ENCODE data around the gene DNAH6. TPM values are rescaled to one million over a fixed set of nuclear protein-coding genes. Genes with fewer than 3 reads are reported as not detected.
A peak's percentile ranks its signal among the peaks of the same experiment; 100 is the strongest.

The DNAH6 gene
- total RNA-seq, 6 experiments from 2014 or later: 0.66 to 2.3 (median 1.3) TPM

DNA sequence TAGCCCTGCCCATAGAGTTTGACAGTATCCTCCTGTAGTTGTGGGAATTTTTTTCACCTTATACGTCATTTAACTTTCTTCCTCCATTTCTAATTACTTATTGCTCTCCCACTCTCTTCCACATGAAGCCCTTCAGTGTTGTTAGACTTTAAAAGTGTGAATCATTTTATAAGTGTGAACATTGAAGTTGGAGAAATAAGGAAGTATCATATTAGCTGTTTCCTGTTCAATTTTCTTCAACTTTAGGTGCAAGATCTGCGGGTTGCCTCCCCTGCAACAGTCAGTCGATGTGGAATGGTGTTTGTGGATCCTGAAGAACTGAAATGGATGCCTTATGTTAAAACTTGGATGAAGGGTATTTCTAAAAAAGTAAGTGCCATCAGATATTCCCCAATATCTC is 138.1 kb downstream of the DNAH6 start:
- no peak overlapping the region for H3K4me3 ChIP-seq
- DNase-seq (no peak), ATAC-seq (no peak)
- H3K27ac ChIP-seq: no peak overlapping the region
- WGBS (ENCODE audit: insufficient coverage, low coverage, low lambda C conversion rate, missing lambda C conversion rate): 72% methylated on average over 3 of the region's 3 CpGs
- no peaks in the 10 kb centered on the region for H3K9me3 ChIP-seq
- H3K36me3 ChIP-seq: no peaks in the 10 kb centered on the region
- H3K27me3 ChIP-seq: no peaks in the 10 kb centered on the region
- intact Hi-C loops (cut with DNase I): loop anchor here in 1 of 2 donors (10.0 kb wide), 1 partner anchor 150 kb away; no protein-coding TSS in a partner anchor
- TF ChIP-seq POLR2A (IDR thresholded peaks at IDR 0.05): no peak
- TF ChIP-seq, protein P1, sequence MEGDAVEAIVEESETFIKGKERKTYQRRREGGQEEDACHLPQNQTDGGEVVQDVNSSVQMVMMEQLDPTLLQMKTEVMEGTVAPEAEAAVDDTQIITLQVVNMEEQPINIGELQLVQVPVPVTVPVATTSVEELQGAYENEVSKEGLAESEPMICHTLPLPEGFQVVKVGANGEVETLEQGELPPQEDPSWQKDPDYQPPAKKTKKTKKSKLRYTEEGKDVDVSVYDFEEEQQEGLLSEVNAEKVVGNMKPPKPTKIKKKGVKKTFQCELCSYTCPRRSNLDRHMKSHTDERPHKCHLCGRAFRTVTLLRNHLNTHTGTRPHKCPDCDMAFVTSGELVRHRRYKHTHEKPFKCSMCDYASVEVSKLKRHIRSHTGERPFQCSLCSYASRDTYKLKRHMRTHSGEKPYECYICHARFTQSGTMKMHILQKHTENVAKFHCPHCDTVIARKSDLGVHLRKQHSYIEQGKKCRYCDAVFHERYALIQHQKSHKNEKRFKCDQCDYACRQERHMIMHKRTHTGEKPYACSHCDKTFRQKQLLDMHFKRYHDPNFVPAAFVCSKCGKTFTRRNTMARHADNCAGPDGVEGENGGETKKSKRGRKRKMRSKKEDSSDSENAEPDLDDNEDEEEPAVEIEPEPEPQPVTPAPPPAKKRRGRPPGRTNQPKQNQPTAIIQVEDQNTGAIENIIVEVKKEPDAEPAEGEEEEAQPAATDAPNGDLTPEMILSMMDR (IDR thresholded peaks at IDR 0.05): no peak
- no peaks in the 10 kb centered on the region for H3K4me1 ChIP-seq

DNA sequence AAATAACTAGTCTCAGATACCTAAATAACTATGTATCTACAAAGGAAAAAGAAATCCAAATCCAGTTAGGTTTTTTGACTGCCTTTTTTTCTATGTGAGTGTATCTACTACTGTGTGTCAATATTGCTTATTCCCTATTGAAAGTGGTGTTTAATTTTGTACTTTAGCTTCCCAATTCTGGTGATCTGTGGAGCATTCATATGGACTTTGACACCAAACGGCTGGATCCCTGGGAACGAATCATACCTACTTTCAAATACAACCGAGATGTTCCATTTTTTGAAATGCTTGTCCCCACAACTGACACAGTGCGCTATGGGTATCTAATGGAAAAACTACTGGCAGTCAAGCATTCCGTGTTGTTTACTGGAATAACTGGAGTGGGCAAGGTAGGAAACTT is 152.8 kb downstream of the DNAH6 start:
- peak in 1 of 3 donors; percentile 56 for DNase-seq
- no peaks in the 10 kb centered on the region for H3K36me3 ChIP-seq
- peaks cover 0 to 4% (median 0%) of the 10 kb centered on the region in 4 donors for H3K4me1 ChIP-seq
- 36% methylated on average over 5 of the region's 5 CpGs for WGBS (ENCODE audit: insufficient coverage, low coverage, low lambda C conversion rate, missing lambda C conversion rate)
- no peaks in the 10 kb centered on the region for H3K9me3 ChIP-seq
- H3K27me3 ChIP-seq: no peaks in the 10 kb centered on the region
- intact Hi-C loops (cut with DNase I): no loop called here
- H3K4me3 ChIP-seq: peak overlapping the region in 1 of 3 donors; percentile 23
- ATAC-seq: peak; percentile 84 to 97 (median 94)
- no peak for TF ChIP-seq POLR2A (IDR thresholded peaks at IDR 0.05)
- TF ChIP-seq, protein P1 (IDR thresholded peaks at IDR 0.05): no peak
- H3K27ac ChIP-seq: peak overlapping the region in 1 of 3 donors; percentile 21

DNA sequence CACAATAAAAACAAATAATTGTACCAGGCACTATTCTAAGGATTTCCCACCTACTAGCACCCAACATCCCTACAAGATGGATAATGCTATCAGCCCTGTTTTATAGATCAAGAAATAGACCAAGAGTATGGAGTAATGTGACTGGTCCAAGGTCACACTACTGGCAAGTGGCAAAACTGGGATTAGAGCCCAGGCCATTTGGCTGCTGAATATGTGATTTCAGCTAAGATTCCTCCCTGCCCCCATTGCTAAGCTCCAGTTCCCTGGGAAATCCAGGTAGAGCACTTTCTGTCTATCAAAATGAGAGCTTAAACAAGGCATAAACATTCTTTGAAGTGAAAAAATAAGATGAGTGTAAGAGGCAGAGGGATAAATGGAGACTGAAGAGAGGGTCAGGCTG is 157.8 kb downstream of the DNAH6 start:
- Histone ChIP-seq H3K27ac (no peak overlapping the region), H3K4me3 (no peak overlapping the region), H3K27me3 (no peaks in the 10 kb centered on the region), H3K9me3 (no peaks in the 10 kb centered on the region), H3K4me1 (no peaks in the 10 kb centered on the region), H3K36me3 (no peaks in the 10 kb centered on the region)
- peak in 3 of 4 donors; percentile 36 to 57 (median 55) for ATAC-seq
- no peak for TF ChIP-seq POLR2A (IDR thresholded peaks at IDR 0.05)
- TF ChIP-seq, protein P1 (IDR thresholded peaks at IDR 0.05): no peak
- intact Hi-C loops (cut with DNase I): no loop called here
- peak in 1 of 3 donors; percentile 53 for DNase-seq

DNA sequence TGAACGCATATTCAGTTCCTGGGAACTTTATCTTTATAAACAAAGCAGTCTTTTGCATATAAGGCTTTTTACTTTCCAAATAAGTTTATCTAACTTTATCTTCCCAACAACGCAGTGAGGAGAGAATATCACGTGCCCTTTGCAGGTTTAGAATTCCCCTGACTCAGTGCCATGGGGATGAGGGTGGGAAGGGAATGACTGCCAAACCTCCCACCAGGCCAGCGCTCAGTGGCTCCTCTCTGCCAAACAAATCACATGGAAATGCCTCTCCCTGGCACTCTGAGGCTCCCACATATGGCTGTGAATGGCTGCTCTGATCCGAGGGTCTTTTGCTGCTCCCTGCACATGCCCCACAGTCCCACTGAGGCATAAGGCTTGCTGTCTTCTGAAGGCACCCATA is 158.3 kb downstream of the DNAH6 start:
- H3K9me3 ChIP-seq: no peaks in the 10 kb centered on the region
- no peak for ATAC-seq
- intact Hi-C loops (cut with DNase I): no loop called here
- H3K27me3 ChIP-seq: no peaks in the 10 kb centered on the region
- TF ChIP-seq, protein P1 (IDR thresholded peaks at IDR 0.05): no peak
- TF ChIP-seq POLR2A (IDR thresholded peaks at IDR 0.05): no peak
- no peak overlapping the region for H3K27ac ChIP-seq
- no peaks in the 10 kb centered on the region for H3K36me3 ChIP-seq
- 100% methylated on average over 1 of the region's 5 CpGs for WGBS (ENCODE audit: insufficient coverage, low coverage, low lambda C conversion rate, missing lambda C conversion rate)
- no peaks in the 10 kb centered on the region for H3K4me1 ChIP-seq
- no peak overlapping the region for H3K4me3 ChIP-seq
- DNase-seq: no peak

DNA sequence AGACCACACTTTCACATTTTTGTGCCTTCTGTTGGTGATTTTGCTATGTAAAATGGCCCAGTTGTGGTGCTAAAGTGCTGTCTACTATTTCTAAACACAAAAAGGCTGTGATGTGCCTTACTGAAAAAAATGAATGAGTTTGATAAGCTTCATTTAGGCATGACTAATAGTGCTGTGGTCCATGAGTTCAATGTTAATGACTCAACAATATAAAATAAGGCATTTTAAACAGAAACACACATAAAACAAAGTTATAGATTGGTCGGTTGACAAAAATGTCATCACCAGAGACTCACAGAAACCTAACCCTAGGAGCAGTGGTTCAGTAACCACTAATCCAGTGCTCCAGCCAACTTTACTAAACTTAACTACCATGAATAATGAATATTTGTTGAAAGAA is 160.0 kb downstream of the DNAH6 start:
- intact Hi-C loops (cut with DNase I): no loop called here
- no peak overlapping the region for H3K4me3 ChIP-seq
- 100% methylated on average over 1 of the region's 1 CpG for WGBS (ENCODE audit: insufficient coverage, low coverage, low lambda C conversion rate, missing lambda C conversion rate)
- DNase-seq (no peak), ATAC-seq (no peak)
- H3K36me3 ChIP-seq: no peaks in the 10 kb centered on the region
- no peak overlapping the region for H3K27ac ChIP-seq
- H3K9me3 ChIP-seq: no peaks in the 10 kb centered on the region
- no peaks in the 10 kb centered on the region for H3K27me3 ChIP-seq
- no peak for TF ChIP-seq POLR2A (IDR thresholded peaks at IDR 0.05)
- H3K4me1 ChIP-seq: no peaks in the 10 kb centered on the region

Data from right lobe of liver (tissue), 6 donors.